Astrocyte of the cerebellum (primary cell): ENCODE results near the gene ESAM.
A peak's percentile ranks its signal among the peaks of the same experiment; 100 is the strongest.

Experiments
- DNase-seq: peaks from one replicate; pipeline ENCODE4 v3.0.0-alpha.2; 2011; ENCODE audit warnings: low read depth
- H3K4me3 ChIP-seq: 2 replicates; pipeline ENCODE4 v1.5.1; 2011; ENCODE audit warnings: mild to moderate bottlenecking, low read depth, low read length, moderate library complexity
- CTCF ChIP-seq: IDR thresholded peaks from 2 replicates; pipeline ENCODE4 v1.5.1; 2012; ENCODE audit warnings: low read length, low read depth, moderate library complexity, mild to moderate bottlenecking; ENCODE audit errors: missing control alignments
- in situ Hi-C: cut with HindIII; loops from 2 replicates; pipeline ENCODE4 v1.10.0; 2017; ENCODE audit warnings: low sequenced_read_pairs

The ESAM gene

GRCh38 chr11:124748481-124749343 lies 13.4 kb downstream of the ESAM start:
- DNase-seq = no peak
- H3K4me3 ChIP-seq = no peak overlapping the region
- in situ Hi-C loops = no loop called here
- no peak for TF ChIP-seq CTCF

- TF ChIP-seq CTCF = no peak
- no peak for DNase-seq
- in situ Hi-C loops = no loop called here
- no peak overlapping the region for H3K4me3 ChIP-seq
Observed at GRCh38 chr11:124748100-124748418, 14.0 kb downstream of the ESAM start.

GRCh38 chr11:124747406-124748099 lies 14.5 kb downstream of the ESAM start:
- in situ Hi-C loops = no loop called here
- no peak for TF ChIP-seq CTCF
- DNase-seq = no peak
- H3K4me3 ChIP-seq = no peak overlapping the region

- DNase-seq = no peak
- in situ Hi-C loops = no loop called here
- H3K4me3 ChIP-seq = peak overlapping the region; percentile 53
- peak; percentile 64 for TF ChIP-seq CTCF
Observed at GRCh38 chr11:124746621-124747243, 15.4 kb downstream of the ESAM start.

DNA sequence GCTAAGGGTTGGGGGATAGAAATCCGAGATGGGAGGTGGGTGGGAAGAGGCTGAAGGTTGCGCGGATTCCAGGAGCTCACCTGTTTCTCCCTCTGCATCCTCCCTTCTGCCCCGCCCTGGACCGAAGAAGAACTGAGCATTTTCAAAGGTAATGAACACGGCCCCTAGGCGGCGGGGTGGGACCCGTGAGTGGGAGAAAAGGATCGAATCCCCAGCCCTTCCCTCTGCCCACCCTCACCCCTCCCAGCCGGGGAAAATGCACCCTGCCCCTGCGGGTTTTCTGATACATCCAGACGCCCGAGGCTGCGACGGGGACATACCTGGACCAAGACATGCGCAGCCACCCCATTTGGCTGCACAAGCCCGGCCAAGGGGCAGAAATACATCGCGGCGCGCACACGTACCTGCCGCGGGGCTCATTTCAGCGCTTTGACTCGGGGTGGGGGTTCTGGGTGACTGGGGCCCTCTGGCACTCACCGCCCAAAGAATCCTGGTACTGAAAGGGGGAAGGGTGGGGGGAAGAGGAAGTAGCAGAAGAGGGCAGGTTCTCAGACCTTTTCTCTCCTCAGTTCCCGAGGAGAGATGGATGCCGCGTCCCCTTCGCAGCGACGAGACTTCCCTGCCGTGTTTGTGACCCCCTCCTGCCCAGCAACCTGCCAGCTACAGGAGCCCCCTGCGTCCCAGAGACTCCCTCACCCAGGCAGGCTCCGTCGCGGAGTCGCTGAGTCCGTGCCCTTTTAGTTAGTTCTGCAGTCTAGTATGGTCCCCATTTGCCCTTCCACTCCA lies 16.1 kb downstream of the ESAM start:
- TF ChIP-seq CTCF = peak; percentile 43
- in situ Hi-C loops = no loop called here
- peak overlapping the region; percentile 53 for H3K4me3 ChIP-seq
- DNase-seq = no peak

DNA sequence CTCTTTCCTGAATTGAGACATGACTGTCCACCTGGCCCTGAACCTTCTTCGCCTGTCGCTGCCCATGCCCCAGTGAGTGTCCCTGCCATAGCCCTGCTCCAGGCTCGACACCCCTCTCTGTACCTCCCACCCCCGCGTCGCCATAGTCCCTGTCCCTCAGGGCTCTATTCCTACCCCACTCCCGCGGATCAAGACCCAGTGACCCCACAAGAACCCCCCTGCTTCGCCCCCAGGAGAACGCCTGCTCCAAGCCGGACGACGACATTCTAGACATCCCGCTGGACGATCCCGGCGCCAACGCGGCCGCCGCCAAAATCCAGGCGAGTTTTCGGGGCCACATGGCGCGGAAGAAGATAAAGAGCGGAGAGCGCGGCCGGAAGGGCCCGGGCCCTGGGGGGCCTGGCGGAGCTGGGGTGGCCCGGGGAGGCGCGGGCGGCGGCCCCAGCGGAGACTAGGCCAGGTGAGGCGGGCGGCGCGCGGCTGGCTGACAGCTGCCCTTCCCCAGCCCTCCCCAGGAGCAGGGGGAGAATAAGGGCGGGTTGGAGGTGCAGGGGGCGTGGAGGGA lies 16.7 kb downstream of the ESAM start:
- peak overlapping the region; percentile 53 for H3K4me3 ChIP-seq
- no peak for DNase-seq
- TF ChIP-seq CTCF = no peak
- in situ Hi-C loops = no loop called here
